GM10847 (cell line): ENCODE measurements around the gene RAC2.

Source experiments
- POLR2A ChIP-seq: IDR thresholded peaks from 2 replicates; pipeline ENCODE4 v1.6.1; 2011; ENCODE audit not compliant: insufficient read length; ENCODE audit errors: extremely low read depth

The RAC2 gene

GRCh38 chr22:37221424-37222333 is 22.4 kb downstream of the RAC2 start:
- no peak for TF ChIP-seq POLR2A

- no peak for TF ChIP-seq POLR2A
Observed at GRCh38 chr22:37220543-37220981, 23.5 kb downstream of the RAC2 start.

- TF ChIP-seq POLR2A, result no peak
Observed at GRCh38 chr22:37219533-37219932, 24.5 kb downstream of the RAC2 start.

- peak; percentile 26 for TF ChIP-seq POLR2A
Observed at GRCh38 chr22:37218771-37219411, 25.2 kb downstream of the RAC2 start.

- TF ChIP-seq POLR2A, result no peak
Observed at GRCh38 chr22:37218399-37218770, 25.7 kb downstream of the RAC2 start.

DNA sequence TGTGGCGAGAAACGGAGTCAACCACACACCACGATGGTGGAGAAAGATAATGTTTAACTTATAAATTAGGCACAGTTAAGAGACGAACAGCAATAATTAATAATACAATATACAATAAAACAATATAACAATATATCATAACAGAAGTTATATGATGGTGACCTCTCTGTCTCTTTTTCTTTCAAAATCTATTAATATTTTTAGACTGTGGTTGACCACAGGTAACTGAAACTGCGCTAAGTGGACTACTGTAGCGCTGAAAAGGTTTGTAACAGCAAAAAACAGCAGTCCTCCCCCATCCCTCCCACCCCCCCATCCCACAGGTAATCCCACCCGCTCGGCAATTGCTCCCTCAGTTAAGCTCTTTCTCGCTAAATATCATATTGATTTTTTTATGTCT is 28.2 kb downstream of the RAC2 start:
- TF ChIP-seq POLR2A, result no peak

DNA sequence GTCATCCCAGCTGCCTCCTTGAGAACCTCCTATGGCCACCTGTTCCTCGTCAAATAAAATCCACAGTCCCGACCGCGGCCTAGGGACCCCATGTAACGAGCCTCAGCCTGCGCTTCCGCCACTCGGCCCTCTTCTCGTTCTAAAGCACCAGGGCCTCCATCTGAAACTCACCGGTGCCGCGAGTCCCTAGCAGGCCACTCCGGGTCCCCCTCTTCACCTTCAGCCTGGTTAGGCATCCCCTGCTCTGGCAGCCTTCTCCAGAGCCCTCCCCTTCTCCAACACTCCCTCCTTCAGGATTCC is 29.4 kb downstream of the RAC2 start:
- TF ChIP-seq POLR2A, result no peak

DNA sequence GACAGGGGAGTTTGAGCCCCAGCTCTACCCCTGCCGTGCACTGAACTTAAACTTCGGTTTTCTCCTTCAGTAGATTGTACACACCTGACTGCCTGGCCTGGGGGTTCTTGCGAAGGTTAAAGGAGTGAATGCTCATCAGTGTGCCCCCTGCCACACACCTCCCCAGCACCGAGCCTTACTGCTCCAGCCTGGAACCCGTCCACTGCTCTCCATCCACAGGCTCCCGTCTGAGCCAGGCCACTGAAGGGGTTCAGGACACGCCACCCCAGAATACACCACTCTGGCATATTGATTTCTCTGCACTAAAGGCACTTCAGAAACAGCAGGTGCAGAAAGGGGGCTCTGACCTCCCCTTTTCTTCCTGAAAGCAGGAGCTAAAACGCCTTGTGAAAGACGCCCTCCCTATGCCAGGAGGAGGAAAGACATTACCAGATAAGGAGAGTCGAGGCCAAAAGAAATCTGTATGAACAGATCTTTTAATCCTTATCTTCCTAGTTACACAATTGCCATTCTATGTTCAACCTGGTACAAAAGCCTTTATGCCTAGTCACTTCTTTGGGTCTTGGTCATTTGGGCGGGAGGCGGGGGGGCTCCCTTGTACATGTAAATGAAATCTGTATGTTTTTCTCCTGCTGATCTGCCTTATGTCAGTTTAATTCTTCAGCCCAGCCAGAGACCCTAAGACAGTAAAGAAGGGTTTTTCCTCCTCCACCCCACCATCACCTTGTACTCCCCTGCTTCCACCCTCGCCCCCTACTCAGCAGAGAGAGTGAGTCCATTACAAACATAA is 29.9 kb downstream of the RAC2 start:
- no peak for TF ChIP-seq POLR2A

DNA sequence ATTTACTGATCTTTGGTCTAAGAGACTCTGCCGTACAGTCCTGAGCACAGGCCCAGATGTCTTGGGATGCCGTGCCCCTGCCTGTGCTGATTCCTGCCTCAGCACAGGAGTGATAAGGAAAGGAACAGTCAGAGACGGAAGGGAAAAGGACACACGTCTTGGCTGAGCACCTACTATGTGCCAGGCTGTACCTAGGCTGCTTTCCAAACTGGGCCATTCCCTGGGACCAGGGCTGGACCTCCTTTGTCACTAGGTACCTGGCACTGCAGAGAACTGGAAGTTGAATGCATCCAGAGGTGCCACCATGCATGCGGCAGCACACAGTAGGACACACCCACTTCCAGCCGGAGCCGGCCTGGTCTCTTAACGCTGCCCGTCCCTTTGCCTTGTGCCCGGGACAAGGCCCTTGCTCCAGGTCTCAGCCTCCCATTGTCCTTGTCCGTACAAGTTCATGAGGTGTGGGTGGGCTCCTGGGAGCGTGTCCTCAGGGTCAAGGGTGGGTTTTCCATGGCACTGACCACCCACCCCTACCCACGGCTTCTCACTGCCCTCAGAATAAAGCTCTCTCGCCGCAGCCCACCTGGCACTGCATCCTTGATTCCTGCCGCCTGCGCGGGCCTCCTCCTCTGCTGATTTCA is 30.7 kb downstream of the RAC2 start:
- TF ChIP-seq POLR2A, result no peak

DNA sequence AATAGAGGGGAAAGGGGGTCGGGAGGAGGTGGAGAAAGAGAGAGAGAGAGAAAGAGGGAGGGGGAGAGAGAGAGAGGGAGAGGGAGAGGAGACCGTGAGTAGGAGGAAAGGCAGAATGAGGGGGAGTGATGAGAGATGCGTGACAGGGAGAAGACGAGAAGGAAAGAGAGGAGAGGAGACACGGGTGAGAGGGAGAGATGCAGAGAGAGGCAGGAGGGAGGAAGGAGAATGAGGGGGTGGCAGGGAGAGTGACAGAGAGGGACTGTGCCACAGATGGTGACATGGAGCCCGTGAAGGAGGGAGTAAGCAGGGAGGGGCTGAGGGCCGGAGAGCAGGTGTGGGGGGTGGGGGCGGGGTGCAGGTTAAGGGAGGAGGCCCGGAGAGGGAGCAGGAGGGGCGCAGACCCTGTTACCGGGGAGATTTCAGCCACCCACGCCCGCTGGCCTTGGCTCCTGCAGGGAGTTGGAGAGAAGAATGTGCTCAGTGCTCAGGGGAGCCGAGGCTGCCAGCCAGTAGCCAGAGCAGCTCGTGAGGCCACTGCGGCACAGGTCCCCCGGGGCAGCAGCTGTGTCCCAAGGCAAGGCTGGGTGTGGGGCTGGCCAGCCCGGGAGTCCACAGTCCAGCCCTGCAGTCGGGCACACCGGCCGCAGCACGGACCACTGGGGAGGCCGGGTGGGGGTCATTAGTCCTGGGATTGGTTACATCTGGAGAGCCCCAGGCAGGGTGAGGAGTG is 31.7 kb downstream of the RAC2 start, which contains the start of gene SSTR3:
SSTR3 (minus strand) TSS at position 304 of the 733 bp plus-strand sequence. CDS start 4,674 bp downstream, outside the sequence.
- TF ChIP-seq POLR2A, result no peak

GRCh38 chr22:37211866-37212173 is 32.2 kb downstream of the RAC2 start:
- TF ChIP-seq POLR2A, result no peak

DNA sequence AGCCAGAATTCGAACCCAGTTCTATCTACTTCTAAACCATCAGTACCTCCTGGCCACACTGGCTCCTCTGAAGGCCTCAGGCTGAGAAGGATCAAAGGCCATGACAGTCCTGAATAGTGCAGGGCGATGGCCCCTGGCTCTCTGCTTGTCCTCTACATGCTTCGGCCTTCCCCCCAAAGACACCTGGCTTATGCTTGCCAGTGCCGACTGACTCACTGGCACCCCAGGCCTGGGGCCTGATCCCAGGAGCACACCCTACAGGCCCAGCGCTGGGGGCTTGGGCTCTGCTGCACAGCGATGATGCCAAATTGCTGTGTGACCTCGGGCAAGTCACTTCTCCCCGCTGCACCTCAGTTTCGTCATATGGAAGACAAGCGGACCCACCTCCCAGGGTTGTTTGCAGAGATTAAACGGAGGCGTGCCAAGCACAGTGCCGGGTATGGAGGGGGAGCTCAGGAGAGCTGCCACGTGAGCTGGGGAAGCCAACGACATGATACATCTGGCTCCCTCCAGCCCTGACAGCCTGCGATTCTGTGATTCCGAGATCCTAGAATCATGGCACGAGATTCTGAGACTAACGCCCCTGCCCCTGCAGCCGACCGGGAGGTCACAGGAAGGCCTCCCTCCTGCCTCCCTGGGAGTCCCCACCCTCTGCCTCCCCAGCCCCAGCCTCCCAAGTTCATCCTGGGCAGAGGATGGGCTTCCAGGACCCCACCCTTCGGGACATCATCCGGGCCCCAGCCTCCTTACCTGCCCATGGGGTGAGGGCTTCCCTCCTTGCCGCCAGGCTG is 32.8 kb downstream of the RAC2 start:
- TF ChIP-seq POLR2A, result no peak

DNA sequence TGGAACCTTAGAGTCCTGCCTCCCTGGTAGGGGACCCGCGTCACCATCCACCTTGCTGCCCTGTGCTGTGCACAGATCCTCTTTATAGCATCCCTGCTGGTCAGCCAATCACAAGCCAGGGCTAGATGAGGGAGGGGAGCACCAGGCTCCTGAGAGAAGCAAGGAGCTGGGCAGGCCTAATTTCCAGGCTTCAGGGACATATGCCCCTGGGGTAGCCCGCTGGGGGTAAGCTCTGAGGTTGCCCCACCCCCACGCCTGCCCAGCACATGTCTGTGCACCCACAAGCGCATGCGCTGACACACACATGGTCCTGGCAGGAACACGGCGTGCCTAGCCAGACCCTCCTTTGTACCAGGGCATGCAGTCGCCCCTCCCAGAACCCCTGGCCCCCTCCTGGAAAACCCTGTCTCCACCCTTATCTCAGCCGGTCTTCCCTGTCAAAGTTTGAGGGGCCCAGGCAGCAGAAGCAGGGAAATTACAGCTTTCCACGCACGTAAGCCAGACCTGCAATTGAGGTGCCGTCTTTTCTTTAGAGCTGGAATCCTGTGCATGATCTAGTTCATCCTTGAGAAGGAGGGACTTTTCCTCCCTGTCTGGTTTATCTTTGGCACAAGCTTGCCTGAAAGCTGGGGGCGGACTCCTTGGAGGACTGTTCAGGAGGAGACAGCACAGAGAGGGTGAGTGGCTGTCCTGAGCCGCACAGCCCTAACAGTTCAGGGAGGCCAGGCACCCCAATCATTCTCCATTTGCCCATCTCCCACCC is 33.8 kb downstream of the RAC2 start:
- no peak for TF ChIP-seq POLR2A
